Endothelial cell (in vitro differentiated cells): Measurements from ENCODE around the gene IFITM5. TPM values are rescaled to one million over a fixed set of nuclear protein-coding genes. Genes with fewer than 3 reads are reported as not detected.

Experiments
- DNase-seq: peaks from one replicate; pipeline ENCODE4 v3.0.0; 2021; ENCODE audit warnings: low spot score
- H3K27ac Mint-ChIP-seq: one replicate; pipeline ENCODE4 v1.8.0; 2021; ENCODE audit warnings: mixed read lengths, inconsistent platforms; ENCODE audit not compliant: unreplicated experiment
- H3K27me3 Mint-ChIP-seq: one replicate; pipeline ENCODE4 v1.8.0; 2021; ENCODE audit warnings: mild to moderate bottlenecking, moderate library complexity, mixed read lengths, inconsistent platforms; ENCODE audit not compliant: unreplicated experiment
- H3K36me3 Mint-ChIP-seq: one replicate; pipeline ENCODE4 v1.8.0; 2021; ENCODE audit warnings: mild to moderate bottlenecking, low read depth, mixed read lengths, inconsistent platforms; ENCODE audit not compliant: unreplicated experiment
- H3K4me1 Mint-ChIP-seq: one replicate; pipeline ENCODE4 v1.8.0; 2021; ENCODE audit warnings: mild to moderate bottlenecking, mixed read lengths, inconsistent platforms; ENCODE audit not compliant: unreplicated experiment
- H3K4me3 Mint-ChIP-seq: one replicate; pipeline ENCODE4 v1.8.0; 2021; ENCODE audit warnings: mild to moderate bottlenecking, mixed read lengths, inconsistent platforms; ENCODE audit not compliant: unreplicated experiment
- H3K9me3 Mint-ChIP-seq: one replicate; pipeline ENCODE4 v1.8.0; 2021; ENCODE audit warnings: mixed read lengths, inconsistent platforms; ENCODE audit not compliant: unreplicated experiment
- total RNA-seq: library from RNA; stranded (reverse); fragmentation: NEBNext Ultra II Directional; extraction: Animal tissue kit (Norgen Biotek cat#: 25700); gene quantifications from one replicate; pipeline ENCODE4 v1.2.1, GENCODE V29; 2021; ENCODE audit not compliant: unreplicated experiment
- TF ChIP-seq, protein P1 (sequence below): fragments of 200-600 bp; sonication (generic); IDR thresholded peaks from one replicate; pipeline ENCODE4 v1.5.0; 2021; ENCODE audit warnings: antibody characterized with exemption; ENCODE audit not compliant: unreplicated experiment

Gene IFITM5
- total RNA-seq, 1 donor from 2014 or later = not detected

DNA sequence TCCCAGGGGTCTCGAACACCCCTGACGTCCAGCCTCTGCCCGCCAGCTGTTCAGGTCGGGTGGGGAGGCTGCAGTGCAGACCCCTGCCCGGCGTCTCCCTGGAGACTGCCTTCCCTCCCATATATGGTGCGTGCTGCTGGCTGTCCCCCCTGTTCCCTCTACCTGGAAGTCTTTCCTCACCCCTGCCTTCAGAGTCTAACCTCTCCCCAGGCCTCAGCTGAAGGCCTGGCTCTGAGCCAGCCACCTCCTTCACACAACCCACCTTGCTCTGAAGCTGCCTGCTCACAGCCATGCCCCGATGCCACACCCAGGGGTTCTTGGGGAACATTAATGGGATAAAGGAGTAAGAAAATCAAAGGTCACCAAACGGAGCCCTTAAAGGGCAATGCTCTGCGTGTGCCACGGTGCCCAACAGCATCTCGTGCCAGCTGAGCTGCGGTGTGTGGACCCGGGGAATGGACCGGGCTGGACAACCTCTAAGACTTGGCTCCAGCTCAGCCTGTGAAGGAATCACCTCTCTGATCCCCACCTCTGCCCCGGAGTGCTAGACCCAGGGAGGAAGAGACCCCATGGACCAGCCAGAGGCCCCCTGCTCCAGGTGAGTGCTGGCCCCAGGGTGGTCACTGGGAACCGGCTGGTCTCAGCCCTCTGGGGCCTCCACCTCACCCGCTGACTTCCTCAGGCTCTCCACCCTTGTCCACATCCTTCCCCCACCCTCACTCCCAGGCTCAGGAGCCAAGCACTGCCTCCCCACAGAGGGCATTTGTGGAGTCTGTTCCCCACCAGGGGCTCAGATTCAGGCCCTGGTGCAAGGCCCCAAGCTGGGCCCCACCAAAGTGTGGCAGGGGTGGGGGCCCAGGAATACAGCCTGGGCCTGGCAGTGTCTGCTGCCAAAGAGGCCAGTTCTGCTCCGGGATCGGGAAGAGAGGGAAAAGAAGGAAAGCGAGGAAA, 21.1 kb downstream of the IFITM5 start, which contains the start of gene NLRP6:
TSS of gene NLRP6 (plus strand) at position 407 of the 951 bp plus-strand sequence. CDS start at position 570, 163 bp downstream.
- H3K4me3 Mint-ChIP-seq = peak within 1 kb of the TSS; percentile 65
- H3K27me3 Mint-ChIP-seq = peaks cover 20% of the 10 kb centered on the region
- H3K4me1 Mint-ChIP-seq = no peaks in the 10 kb centered on the region
- H3K36me3 Mint-ChIP-seq = no peaks in the 10 kb centered on the region
- DNase-seq = no peak
- H3K9me3 Mint-ChIP-seq = no peaks in the 10 kb centered on the region
- no peak within 1 kb of the TSS for H3K27ac Mint-ChIP-seq
- TF ChIP-seq, protein P1, sequence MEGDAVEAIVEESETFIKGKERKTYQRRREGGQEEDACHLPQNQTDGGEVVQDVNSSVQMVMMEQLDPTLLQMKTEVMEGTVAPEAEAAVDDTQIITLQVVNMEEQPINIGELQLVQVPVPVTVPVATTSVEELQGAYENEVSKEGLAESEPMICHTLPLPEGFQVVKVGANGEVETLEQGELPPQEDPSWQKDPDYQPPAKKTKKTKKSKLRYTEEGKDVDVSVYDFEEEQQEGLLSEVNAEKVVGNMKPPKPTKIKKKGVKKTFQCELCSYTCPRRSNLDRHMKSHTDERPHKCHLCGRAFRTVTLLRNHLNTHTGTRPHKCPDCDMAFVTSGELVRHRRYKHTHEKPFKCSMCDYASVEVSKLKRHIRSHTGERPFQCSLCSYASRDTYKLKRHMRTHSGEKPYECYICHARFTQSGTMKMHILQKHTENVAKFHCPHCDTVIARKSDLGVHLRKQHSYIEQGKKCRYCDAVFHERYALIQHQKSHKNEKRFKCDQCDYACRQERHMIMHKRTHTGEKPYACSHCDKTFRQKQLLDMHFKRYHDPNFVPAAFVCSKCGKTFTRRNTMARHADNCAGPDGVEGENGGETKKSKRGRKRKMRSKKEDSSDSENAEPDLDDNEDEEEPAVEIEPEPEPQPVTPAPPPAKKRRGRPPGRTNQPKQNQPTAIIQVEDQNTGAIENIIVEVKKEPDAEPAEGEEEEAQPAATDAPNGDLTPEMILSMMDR = no peak

DNA sequence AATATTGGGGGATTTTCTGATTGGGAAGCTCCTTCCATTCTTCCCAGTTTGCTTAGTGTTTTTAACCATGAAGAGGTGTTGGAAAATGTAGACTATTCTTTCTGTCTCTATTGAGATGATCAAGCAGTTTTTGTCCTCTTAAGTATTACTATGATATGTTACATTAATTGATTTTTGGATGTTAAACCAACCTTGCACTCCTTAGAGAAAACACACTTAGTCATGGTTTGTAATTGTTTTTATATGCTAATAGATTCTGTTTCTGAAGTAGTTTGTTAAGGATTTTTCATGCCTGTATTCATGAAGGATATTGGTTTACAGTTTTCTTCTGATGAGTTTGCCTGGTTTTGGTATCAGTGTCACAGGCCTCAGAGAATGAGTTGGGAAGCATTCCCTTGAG, 23.1 kb downstream of the IFITM5 start:
- H3K27me3 Mint-ChIP-seq = peaks cover 6% of the 10 kb centered on the region
- no peak overlapping the region for H3K4me3 Mint-ChIP-seq
- no peak overlapping the region for H3K27ac Mint-ChIP-seq

DNA sequence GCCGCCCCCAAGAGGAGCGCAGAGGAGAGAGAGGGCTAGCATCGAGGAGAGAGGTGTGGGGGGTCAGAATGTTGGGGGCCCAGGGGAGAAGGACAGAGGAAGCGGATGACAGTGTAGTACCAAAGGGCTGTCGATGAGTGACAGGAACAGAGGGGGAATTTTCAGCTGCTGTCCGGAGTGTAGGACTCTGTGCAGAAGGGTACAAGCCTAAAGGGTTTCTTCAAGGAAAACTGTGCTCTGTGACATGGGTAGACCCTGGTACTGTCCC, 26.5 kb downstream of the IFITM5 start:
- Mint-ChIP-seq H3K4me3 (no peak overlapping the region), H3K4me1 (no peaks in the 10 kb centered on the region), H3K36me3 (peaks cover 4% of the 10 kb centered on the region), H3K27me3 (peaks cover 2% of the 10 kb centered on the region), H3K9me3 (no peaks in the 10 kb centered on the region), H3K27ac (no peak overlapping the region)
- DNase-seq = no peak
- TF ChIP-seq, protein P1 = no peak

More for the DNA sequence above, 23.1 kb downstream of the IFITM5 start:
- H3K4me1 Mint-ChIP-seq = no peaks in the 10 kb centered on the region
- H3K36me3 Mint-ChIP-seq = no peaks in the 10 kb centered on the region
- DNase-seq = no peak
- TF ChIP-seq, protein P1 = no peak
- H3K9me3 Mint-ChIP-seq = no peaks in the 10 kb centered on the region

DNA sequence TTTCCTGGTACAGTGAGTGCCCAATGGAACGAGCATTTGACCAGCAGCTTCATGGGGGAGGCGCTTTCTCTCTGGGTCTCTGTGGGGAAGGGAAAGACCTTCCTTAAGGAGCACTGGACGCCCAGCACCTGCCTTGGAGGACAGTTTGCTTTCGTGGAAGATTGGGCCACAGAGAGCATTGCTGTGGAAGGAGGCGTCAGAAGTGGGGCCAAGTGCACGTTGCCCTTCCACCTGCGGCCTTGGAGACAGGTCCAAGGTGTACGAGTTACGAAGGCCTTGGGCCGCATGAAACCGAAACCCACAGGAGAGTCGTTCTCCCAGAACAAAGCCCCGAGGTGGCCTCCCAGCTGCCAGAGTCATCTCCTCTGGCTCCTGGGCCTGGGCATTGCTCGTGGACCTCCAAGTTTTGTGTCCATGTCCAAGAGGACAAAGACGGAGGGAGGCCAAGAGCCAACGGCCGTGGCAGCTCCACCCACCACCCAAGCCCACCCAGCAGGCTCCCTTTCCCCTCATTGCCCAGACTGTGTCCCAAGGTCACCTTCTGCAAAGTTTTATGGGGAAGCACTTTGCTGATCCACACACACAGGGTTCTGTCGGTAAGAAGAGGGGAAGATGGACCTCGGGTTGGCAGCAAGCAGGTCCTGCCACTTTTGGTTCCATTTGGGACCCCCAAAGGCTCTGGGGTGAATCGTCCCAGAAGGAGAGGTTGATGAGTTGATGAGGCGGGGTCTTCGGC, 27.0 kb downstream of the IFITM5 start:
- H3K4me3 Mint-ChIP-seq = no peak overlapping the region
- peaks cover 4% of the 10 kb centered on the region for H3K36me3 Mint-ChIP-seq
- DNase-seq = no peak
- no peak overlapping the region for H3K27ac Mint-ChIP-seq
- no peaks in the 10 kb centered on the region for H3K4me1 Mint-ChIP-seq
- peaks cover 2% of the 10 kb centered on the region for H3K27me3 Mint-ChIP-seq
- TF ChIP-seq, protein P1 = no peak
- no peaks in the 10 kb centered on the region for H3K9me3 Mint-ChIP-seq
